GM12892 (cell line): ENCODE measurements around the gene GTPBP4. TPM values are rescaled to one million over a fixed set of nuclear protein-coding genes. Genes with fewer than 3 reads are reported as not detected.
A peak's percentile ranks its signal among the peaks of the same experiment; 100 is the strongest.

Experiments used
- DNase-seq: peaks from one replicate; pipeline ENCODE4 v3.0.0; 2011; ENCODE audit not compliant: insufficient read length
- FAIRE-seq: peaks from 2 replicates; lab custom pipeline; 2011; peaks lifted over from hg19 to GRCh38; lab: Jason Lieb, UNC
- POLR2A ChIP-seq: IDR thresholded peaks from 2 replicates; pipeline ENCODE4 v1.6.1; 2011; ENCODE audit warnings: low read depth, low read length, control low read depth
- POLR2AphosphoS5 ChIP-seq: IDR thresholded peaks from 2 replicates; pipeline ENCODE4 v1.6.1; 2011; ENCODE audit warnings: low read depth, low read length, control low read depth
- TAF1 ChIP-seq: IDR thresholded peaks from 2 replicates; pipeline ENCODE4 v1.6.1; 2011; ENCODE audit warnings: low read depth, mild to moderate bottlenecking, control low read depth, low read length, borderline replicate concordance
- polyA plus RNA-seq: library from polyadenylated mRNA; unstranded; fragments of >200 nt; gene quantifications from one replicate; pipeline ENCODE4 v1.2.1, GENCODE V29; 2012; ENCODE audit warnings: missing spikeins, inconsistent platforms; ENCODE audit not compliant: missing spikeins

Gene GTPBP4
- polyA plus RNA-seq = 68.4 TPM

DNA sequence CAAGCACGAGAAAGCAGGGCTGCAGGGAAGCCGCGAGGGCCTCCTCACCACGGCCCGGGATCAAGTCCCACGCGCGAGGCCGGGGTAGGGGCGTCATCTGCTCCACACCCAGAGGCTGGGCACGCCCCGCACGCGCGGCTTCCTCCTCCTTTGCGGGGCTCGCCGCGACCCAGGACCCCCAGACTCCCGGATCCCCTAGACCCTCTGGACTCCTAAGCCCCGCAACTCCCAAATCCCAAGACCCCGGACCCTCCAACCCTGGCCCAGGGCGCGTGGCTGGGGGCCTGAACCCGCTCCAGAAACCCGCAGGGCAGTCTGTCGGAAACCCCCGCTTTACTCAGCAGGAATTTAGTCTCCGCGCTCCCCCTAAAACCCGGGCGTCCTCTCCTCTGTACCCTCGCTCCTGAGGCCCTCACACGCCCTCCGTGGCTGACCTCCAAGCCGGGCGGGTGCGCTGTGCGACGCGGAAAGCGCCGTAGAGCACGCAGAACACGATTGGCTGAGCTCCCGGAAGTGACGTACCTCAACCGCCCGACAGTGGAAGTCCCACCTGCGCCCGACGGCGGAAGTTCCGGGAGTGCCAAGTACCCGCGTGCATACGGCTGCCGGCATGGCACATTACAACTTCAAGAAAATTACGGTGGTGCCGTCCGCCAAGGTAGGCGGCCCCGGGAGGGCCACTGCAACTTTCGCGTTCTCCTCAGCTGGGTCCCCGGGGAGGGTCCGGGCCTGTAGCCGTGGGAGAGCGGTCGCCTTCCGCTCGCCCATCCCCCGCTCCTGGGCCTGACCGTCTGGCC lies at the start of gene GTPBP4:
Gene GTPBP4, plus strand, starts transcription at position 565 of the 797 bp plus-strand sequence. Its CDS starts 46 bp downstream, at position 611.
- DNase-seq (peak; percentile 99), FAIRE-seq (peak; percentile 97)
- peak; percentile 75 for TF ChIP-seq TAF1
- peak; percentile 88; the same call in 1 of the 2 replicates for TF ChIP-seq POLR2A
- TF ChIP-seq POLR2AphosphoS5 = peak; percentile 84

DNA sequence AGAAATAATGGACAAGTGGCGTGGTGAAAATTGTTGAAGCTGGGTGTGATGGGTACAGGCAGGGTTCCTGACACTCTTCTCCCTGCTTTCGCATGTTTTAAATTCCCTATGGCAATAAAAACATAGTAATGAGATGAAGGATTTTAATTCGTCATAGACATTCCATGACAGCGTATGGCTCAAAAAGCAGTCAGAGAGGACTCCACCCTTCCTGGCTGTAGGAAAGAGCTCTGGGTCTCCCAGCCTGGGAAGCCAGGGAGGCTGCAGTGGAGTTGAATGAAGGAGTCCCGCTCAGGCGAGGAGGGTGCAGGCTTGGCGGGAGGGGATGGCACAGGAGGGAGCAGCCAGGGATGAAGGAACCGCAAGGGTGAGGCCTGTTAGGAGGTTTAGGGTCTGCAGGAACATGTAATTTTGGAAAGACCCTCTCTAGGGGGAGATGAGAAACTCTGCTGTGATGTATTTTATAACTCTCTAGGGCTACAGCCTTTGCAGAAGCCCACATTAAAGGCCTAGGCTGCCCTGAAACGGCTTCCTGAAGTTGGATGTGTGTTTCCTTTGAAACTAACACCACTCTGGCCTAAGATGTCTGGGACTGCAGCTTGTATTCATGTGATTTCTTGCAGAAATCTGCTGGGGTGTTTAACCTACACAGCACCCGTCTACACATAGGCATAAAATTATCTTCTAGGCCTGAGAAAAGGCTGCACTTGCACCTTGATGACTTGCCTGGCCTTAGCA lies 49.1 kb upstream of the GTPBP4 start:
- no peak for DNase-seq
- FAIRE-seq = no peak
- no peak for TF ChIP-seq TAF1

DNA sequence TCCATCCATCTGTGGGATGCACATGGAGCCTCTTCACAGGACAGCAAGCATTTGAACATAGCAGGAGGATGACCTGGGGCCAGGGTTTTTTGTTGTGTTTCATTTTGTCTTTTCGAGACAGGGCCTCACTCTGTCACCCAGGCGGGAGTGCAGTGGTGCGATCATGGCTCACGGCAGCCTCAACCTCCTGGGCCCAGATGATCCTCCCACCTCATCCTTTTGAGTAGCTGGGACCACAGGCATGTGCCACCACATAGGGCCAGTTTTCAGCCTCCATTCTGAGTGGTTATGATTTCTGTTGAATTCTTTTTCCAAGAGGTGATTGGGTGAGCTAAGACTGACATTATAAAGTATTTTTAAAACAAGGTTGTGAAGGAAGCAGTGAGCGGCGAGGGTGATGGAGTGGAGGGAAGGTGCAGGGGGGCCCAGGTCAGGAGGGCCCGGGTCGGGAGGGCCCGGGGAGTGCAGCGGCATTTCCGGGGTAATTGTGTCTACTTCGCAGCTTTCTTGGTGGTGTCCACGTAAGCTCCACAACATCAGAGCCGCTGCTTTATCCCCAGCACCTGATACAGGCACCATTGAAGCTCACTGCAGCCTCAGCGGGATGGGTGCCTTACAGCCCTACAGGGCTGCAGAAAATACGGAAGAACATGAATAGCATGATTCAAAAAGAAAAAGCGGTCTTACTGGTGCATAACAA lies 44.8 kb upstream of the GTPBP4 start:
- TF ChIP-seq POLR2A (no peak), TAF1 (no peak), POLR2AphosphoS5 (no peak)
- DNase-seq (no peak), FAIRE-seq (peak; percentile 92)

DNA sequence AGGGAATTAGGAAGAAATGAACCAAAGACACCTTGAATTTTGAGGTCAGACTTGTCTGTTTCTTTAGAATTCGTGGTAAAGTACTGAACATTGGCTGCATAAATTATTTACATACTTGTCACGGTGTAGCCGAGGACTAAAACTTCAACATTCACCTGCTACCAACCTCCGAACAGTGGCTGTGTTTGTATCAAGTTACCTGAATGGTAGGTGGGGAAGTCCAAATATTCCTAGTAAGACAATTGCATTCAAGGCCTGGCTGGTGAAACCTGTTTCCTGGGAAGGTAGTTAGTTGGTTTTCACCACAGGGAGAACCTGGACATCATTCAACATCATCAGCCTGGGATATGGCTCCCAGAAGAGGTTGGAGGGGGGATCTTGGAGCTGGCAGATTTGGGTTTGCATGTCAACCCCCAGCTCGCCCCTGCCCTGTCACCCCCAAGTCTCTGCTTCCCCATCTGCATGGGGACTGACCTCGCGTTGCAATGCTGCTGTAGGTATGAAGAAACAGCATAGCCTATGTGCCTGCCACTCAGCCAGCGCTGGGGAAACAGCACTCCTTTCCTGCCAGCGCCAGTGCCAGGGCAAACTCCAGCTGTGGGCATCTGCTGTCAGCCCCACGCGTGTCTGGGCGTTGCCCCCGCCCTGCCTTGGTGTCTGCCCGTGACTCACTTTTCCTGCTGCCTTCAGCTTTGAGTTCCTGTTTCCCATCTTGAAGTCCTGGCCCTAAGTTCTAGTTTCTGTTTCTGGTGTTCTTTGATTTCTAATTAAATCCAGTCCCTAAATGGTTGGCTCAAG lies 44.0 kb upstream of the GTPBP4 start:
- FAIRE-seq (no peak), DNase-seq (no peak)
- TF ChIP-seq POLR2AphosphoS5 = no peak
- TF ChIP-seq POLR2A = no peak
- no peak for TF ChIP-seq TAF1

- FAIRE-seq = no peak
- no peak for TF ChIP-seq TAF1
- TF ChIP-seq POLR2AphosphoS5 = no peak
- no peak for TF ChIP-seq POLR2A
Observed at GRCh38 chr10:945778-946177, 42.5 kb upstream of the GTPBP4 start.

GRCh38 chr10:947051-947450 lies 41.2 kb upstream of the GTPBP4 start:
- TF ChIP-seq POLR2A (no peak), POLR2AphosphoS5 (no peak), TAF1 (no peak)
- DNase-seq = no peak
- FAIRE-seq = no peak

More at GRCh38 chr10:945778-946177, 42.5 kb upstream of the GTPBP4 start:
- no peak for DNase-seq

DNA sequence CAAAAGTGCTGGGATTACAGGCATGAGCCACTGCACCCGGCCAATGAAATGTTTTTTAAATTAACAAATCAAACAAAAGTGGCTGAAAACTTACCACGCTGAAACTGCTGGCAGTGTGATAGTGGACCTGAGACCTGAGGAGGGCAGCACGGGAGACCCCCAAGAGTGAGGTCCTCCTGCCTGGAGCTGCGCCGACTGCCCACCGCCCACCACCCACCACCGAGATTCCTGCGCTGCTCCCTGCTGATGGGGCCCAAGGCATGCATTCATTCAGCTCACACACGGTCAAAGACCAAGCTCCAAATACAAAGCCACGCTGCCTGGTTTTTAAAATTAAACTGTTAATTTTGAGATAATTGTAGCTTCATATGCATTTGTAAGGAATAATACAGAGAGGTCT lies 40.4 kb upstream of the GTPBP4 start:
- no peak for FAIRE-seq
- no peak for DNase-seq
- no peak for TF ChIP-seq POLR2AphosphoS5
- TF ChIP-seq POLR2A = no peak
- TF ChIP-seq TAF1 = no peak

DNA sequence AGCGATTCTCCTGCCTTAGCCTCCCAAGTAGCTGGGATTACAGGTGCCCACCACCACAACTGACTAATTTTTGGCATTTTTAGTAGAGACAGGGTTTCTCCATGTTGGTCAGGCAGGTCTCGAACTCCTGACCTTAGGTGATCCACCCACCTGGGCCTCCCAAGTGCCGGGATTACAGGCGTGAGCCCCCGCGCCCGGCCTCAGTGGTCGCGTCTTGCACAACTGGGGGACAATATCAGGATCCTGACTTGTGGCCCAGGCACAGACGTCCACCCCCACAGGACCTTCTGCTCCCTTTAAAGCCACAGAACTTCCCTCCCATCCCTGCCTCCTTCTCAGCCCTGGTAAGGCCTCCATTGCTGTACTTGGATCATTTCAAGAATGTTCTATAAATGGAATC lies 39.9 kb upstream of the GTPBP4 start:
- DNase-seq = no peak
- no peak for FAIRE-seq
- TF ChIP-seq POLR2AphosphoS5 (no peak), POLR2A (no peak), TAF1 (no peak)

- TF ChIP-seq TAF1 (no peak), POLR2A (no peak), POLR2AphosphoS5 (no peak)
- DNase-seq = no peak
- no peak for FAIRE-seq
Observed at GRCh38 chr10:949446-949845, 38.8 kb upstream of the GTPBP4 start.

DNA sequence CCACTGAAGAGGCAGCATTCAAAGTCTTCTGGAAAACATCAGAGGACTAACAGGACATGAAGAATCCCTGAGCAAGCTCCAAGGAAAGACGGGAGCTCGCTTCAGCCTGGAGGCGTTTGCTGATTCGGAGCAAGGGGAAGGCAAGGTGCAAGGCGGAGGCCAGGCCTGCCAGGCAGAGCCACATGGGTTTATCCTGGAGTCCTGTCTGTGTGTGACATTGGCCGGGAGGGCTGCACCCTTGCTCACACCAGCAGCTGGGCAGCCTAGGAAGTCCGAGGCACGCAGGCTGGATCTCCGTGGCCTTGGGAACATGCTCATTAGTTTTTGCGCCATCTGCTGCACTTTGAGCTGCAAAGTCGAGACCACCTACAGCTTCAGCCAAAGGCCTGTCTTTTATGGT lies 34.4 kb upstream of the GTPBP4 start:
- FAIRE-seq (no peak), DNase-seq (no peak)
- TF ChIP-seq POLR2A (no peak), POLR2AphosphoS5 (no peak), TAF1 (no peak)

- no peak for TF ChIP-seq POLR2A
- FAIRE-seq (no peak), DNase-seq (no peak)
Observed at GRCh38 chr10:954396-954795, 33.8 kb upstream of the GTPBP4 start.
